Epithelial cell of esophagus (primary cell): ENCODE data around the gene EZH1.
"Not testable (repeated sequence)": the region's sequence is repeated elsewhere in the genome, so short reads cannot be mapped to it uniquely, and the experiment has no call there.

Experiments
- DNase-seq: peaks from one replicate; pipeline ENCODE4 v3.0.0; 2010; ENCODE audit warnings: low read depth
- H3K4me3 ChIP-seq: 2 replicates; pipeline ENCODE4 v1.5.1; 2011; ENCODE audit warnings: mild to moderate bottlenecking, low read length, control low read depth
- CTCF ChIP-seq: IDR thresholded peaks from 2 replicates; pipeline ENCODE4 v1.5.1; 2011; ENCODE audit warnings: low read depth, mild to moderate bottlenecking, low read length, control low read depth, inconsistent platforms; ENCODE audit not compliant: insufficient read depth; ENCODE audit errors: missing control alignments

Gene EZH1

GRCh38 chr17:42665581-42666001, 79.2 kb downstream of the EZH1 start:
- no peak overlapping the region for H3K4me3 ChIP-seq
- no peak for DNase-seq
- no peak for TF ChIP-seq CTCF

- DNase-seq, result peak; percentile 59
- no peak overlapping the region for H3K4me3 ChIP-seq
- no peak for TF ChIP-seq CTCF
Observed at GRCh38 chr17:42660692-42661345, 84.0 kb downstream of the EZH1 start.

GRCh38 chr17:42659932-42660274, 84.9 kb downstream of the EZH1 start:
- DNase-seq, result not testable (repeated sequence)
- peak overlapping the region; percentile 66 for H3K4me3 ChIP-seq

- H3K4me3 ChIP-seq, result peak within 1 kb of the TSS; percentile 66
- TF ChIP-seq CTCF, result no peak
- peak; percentile 87 for DNase-seq
Observed at GRCh38 chr17:42659079-42659931, 85.5 kb downstream of the EZH1 start, which contains the start of gene TUBG2. Gene TUBG2, plus strand, starts transcription at chr17:42659284. Its CDS starts 220 bp downstream, at chr17:42659504.

GRCh38 chr17:42657824-42658588, 86.8 kb downstream of the EZH1 start:
- TF ChIP-seq CTCF, result no peak
- no peak for DNase-seq
- no peak overlapping the region for H3K4me3 ChIP-seq

- TF ChIP-seq CTCF, result no peak
- DNase-seq, result no peak
- H3K4me3 ChIP-seq, result no peak overlapping the region
Observed at GRCh38 chr17:42655528-42655927, 89.3 kb downstream of the EZH1 start.

GRCh38 chr17:42653179-42654124, 91.4 kb downstream of the EZH1 start:
- DNase-seq, result no peak
- H3K4me3 ChIP-seq, result peak overlapping the region; percentile 13

More at GRCh38 chr17:42653179-42654124, 91.4 kb downstream of the EZH1 start:
- no peak for TF ChIP-seq CTCF
